Vagina (tissue), 2 donors: ENCODE results near the gene RERGL.

Experiments
- POLR2A ChIP-seq, 2 donors: fragments of 450-650 bp; IDR thresholded peaks; one replicate each; pipeline ENCODE4 v1.6.1; 2017; ENCODE audit warnings: antibody characterized with exemption in 2 of 2, mild to moderate bottlenecking in 2 of 2, moderate library complexity in 2 of 2
- POLR2AphosphoS5 ChIP-seq, 2 donors: sonication (generic); formaldehyde crosslinking; IDR thresholded peaks; one replicate each; pipeline ENCODE4 v1.9.0; 2017; ENCODE audit warnings: antibody characterized with exemption in 2 of 2, mild to moderate bottlenecking in 2 of 2, low read depth in 1 of 2; ENCODE audit not compliant: insufficient read depth in 1 of 2
- TF ChIP-seq, protein P1 (sequence below), 3 experiments: fragments of 450-650 bp in 2 of 3; fragments of 200-600 bp in 1 of 3; sonication (generic) in 1 of 3; IDR thresholded peaks; one replicate each; pipeline ENCODE4 v1.5.1; 2017 to 2019; ENCODE audit warnings: antibody characterized with exemption in 3 of 3, mild to moderate bottlenecking in 2 of 3, moderate library complexity in 2 of 3

- TF ChIP-seq, protein P1, sequence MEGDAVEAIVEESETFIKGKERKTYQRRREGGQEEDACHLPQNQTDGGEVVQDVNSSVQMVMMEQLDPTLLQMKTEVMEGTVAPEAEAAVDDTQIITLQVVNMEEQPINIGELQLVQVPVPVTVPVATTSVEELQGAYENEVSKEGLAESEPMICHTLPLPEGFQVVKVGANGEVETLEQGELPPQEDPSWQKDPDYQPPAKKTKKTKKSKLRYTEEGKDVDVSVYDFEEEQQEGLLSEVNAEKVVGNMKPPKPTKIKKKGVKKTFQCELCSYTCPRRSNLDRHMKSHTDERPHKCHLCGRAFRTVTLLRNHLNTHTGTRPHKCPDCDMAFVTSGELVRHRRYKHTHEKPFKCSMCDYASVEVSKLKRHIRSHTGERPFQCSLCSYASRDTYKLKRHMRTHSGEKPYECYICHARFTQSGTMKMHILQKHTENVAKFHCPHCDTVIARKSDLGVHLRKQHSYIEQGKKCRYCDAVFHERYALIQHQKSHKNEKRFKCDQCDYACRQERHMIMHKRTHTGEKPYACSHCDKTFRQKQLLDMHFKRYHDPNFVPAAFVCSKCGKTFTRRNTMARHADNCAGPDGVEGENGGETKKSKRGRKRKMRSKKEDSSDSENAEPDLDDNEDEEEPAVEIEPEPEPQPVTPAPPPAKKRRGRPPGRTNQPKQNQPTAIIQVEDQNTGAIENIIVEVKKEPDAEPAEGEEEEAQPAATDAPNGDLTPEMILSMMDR (IDR thresholded peaks at IDR 0.05), result no peak
- TF ChIP-seq POLR2A (IDR thresholded peaks at IDR 0.05), result no peak
- TF ChIP-seq POLR2AphosphoS5 (IDR thresholded peaks at IDR 0.05; ENCODE audit: insufficient read depth in 1 of 2, low read depth in 1 of 2), result no peak
These were observed 11.1 kb upstream of the RERGL start for GRCh38 chr12:18101043-18101442.
